ENCODE measurements around the gene DNMT3B.
"Not testable (repeated sequence)": the region's sequence is repeated elsewhere in the genome, so short reads cannot be mapped to it uniquely, and the experiment has no call there.

Gene DNMT3B

GRCh38 chr20:32792316-32792715, 30.1 kb downstream of the DNMT3B start:
- DNase-seq (ENCODE audit: low read depth): no peak

- DNase-seq (ENCODE audit: low read depth): no peak
These were observed 30.7 kb downstream of the DNMT3B start for GRCh38 chr20:32792731-32793458.

DNA sequence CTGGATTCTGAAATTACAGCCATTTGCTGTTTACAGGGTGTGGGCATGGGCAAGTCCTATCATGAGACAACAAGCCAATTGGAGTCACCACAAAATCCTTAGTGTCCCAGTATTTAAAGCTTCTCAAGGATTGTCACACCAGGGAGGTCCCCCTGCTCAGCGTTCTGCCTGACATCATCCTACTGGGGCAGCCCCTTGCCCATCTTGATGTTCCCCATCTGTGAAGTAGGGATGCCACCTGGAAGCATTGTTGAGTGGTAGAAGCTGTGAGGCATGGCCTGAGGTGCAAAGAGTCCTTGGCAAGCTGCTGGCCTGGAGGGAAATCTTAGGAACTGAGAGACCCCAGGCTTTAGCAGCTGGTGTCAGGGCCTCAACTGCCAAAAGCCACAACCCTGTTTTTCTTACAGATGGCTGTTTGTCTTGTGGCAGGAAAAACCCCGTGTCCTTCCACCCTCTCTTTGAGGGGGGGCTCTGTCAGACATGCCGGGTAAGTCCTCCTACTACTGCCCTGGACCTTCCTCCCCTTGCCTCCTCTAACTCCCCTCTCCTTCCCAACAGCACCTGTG, 34.3 kb downstream of the DNMT3B start:
- no peak for DNase-seq (ENCODE audit: low read depth)

GRCh38 chr20:32796981-32797451, 34.8 kb downstream of the DNMT3B start:
- no peak for DNase-seq (ENCODE audit: low read depth)

GRCh38 chr20:32797571-32797970, 35.4 kb downstream of the DNMT3B start:
- not testable (repeated sequence) for DNase-seq (ENCODE audit: low read depth)

DNA sequence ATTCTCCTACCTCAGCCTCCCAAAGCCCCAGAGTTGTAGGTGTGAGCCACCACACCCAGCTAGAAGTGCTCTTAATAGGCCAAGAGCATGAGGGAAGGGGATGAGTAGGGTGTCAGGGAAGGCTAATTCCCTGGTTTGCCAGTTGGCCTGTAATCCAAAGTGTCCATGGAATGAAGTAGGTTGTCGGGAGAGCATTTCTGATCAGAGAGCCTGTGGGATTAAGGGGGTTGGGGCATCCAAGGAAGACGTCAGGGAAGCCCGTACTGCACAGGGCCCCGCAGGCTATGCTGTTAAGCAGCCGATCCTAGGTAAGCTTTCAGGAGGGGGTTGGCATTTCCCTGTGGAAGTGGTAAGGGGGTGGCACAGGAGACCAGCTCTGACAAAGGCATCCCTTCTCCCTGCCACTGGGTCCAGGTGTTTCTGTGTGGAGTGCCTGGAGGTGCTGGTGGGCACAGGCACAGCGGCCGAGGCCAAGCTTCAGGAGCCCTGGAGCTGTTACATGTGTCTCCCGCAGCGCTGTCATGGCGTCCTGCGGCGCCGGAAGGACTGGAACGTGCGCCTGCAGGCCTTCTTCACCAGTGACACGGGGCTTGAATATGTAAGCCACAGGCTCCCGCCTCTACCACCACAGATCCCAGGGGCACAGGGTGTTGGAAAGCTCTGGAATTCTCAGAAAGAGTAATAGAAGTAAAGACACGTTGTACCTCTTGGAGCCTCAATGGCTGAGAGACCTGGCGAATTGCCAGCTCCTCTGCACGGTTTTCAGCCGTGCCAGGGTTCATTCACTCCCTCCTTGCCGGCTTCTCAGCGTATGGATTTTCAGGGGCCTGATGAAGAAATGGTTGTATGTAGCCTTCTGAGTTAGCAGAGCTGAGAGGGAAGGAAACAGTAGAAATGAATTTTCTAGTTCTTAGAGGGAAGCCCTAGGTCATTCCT, 36.1 kb downstream of the DNMT3B start:
- no peak for DNase-seq (ENCODE audit: low read depth)

GRCh38 chr20:32803092-32803491, 40.9 kb downstream of the DNMT3B start:
- DNase-seq (ENCODE audit: low read depth): no peak

DNA sequence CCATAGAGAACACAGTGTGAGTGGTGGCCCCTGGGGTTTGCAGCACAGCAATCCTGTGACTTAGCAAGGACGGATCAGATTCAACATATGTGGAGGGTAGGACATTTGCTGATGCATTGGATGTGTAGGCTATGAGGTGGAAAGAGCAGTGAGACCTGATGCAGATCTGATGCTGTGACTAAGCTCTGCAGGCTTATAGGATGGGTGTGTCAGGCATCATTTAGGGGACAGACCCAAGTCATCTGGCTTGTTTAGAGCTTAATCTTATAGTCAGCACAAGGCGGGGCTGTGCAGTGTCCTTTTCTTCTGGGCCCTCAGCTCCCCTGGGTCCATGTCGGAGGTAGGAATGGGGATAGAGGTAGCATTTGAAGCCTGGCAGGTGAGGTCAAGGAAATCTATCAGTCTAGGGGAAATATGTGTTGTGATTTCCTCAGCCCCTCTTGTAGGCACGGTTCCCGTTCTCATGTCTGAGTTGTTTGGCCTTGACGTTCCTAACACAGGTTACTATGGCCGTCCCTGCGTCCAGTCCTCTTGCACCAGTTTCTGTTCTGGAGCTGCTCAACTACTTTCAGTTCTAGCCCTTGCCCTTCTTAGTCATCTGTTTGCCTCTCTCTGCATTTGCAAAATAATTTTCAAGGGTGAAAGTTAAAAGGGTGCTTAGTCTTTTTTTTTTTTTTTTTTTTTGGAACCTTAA, 42.0 kb downstream of the DNMT3B start:
- DNase-seq (ENCODE audit: low read depth): no peak

GRCh38 chr20:32804817-32805216, 42.6 kb downstream of the DNMT3B start:
- DNase-seq (ENCODE audit: low read depth): peak; percentile 23

GRCh38 chr20:32805721-32806120, 43.5 kb downstream of the DNMT3B start:
- DNase-seq (ENCODE audit: low read depth): no peak

GRCh38 chr20:32806356-32806755, 44.2 kb downstream of the DNMT3B start:
- DNase-seq (ENCODE audit: low read depth): no peak

- no peak for DNase-seq (ENCODE audit: low read depth)
These were observed 45.5 kb downstream of the DNMT3B start for GRCh38 chr20:32807706-32808105.

DNA sequence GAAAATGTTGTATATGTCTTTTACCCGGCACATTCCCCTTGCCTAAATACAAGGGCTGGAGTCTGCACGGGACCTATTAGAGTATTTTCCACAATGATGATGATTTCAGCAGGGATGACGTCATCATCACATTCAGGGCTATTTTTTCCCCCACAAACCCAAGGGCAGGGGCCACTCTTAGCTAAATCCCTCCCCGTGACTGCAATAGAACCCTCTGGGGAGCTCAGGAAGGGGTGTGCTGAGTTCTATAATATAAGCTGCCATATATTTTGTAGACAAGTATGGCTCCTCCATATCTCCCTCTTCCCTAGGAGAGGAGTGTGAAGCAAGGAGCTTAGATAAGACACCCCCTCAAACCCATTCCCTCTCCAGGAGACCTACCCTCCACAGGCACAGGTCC, 46.3 kb downstream of the DNMT3B start:
- no peak for DNase-seq (ENCODE audit: low read depth)

DNA sequence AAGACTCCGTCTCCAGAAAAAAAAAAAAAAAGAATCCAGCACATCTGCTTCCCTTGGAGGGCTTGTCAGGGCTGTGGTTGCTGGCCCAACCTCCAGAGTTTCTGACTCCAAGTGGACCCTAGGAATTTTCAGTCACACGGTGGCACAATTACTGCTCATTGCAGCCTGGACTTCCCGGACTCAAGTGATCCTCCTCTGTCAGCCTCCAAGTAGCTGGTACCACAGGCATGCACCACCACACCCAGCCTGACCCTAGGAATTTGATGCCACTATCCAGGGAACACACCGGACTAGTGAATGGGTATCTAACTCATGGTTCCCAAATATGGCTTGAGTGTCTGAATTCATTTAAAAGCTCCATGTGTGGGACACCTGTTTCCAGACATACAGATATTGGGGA, 47.7 kb downstream of the DNMT3B start:
- no peak for DNase-seq (ENCODE audit: low read depth)

- DNase-seq (ENCODE audit: low read depth): no peak
These were observed 48.8 kb downstream of the DNMT3B start for GRCh38 chr20:32810941-32811340.

GRCh38 chr20:32811886-32812285, 49.7 kb downstream of the DNMT3B start:
- no peak for DNase-seq (ENCODE audit: low read depth)

GRCh38 chr20:32819992-32820697, 58.0 kb downstream of the DNMT3B start:
- peak; percentile 71 for DNase-seq (ENCODE audit: low read depth)

DNA sequence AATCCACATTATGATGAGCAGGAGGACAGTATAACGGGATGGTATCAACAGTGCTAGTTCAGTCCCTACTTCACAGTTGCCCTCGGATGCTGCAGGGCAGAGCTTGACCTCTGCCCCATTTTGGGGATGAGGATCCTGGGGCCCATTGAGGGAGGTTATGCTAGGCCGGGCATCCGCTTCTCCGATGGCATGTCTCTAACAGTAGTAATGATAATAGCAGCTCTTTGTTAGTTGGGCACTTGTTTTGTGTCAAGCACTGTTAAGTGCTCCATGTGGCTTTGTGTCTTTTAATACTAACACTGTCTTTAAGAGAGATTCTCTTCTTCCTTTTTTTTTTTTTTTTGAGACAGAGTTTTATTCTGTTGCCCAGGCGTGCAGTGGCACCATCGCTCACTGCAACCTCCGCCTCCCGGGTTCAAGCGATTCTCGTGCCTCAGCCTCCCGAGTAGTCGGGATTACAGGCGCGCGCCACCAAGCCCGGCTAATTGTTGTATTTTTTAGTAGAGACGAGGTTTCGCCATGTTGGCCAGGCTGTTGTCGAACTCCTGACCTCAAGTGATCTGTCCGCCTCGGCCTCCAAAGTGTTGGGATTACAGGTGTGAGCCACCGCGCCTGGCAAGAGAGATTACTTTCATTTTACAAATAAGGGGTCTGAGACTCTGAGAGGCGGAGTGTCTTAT, 58.7 kb downstream of the DNMT3B start:
- no peak for DNase-seq (ENCODE audit: low read depth)

DNA sequence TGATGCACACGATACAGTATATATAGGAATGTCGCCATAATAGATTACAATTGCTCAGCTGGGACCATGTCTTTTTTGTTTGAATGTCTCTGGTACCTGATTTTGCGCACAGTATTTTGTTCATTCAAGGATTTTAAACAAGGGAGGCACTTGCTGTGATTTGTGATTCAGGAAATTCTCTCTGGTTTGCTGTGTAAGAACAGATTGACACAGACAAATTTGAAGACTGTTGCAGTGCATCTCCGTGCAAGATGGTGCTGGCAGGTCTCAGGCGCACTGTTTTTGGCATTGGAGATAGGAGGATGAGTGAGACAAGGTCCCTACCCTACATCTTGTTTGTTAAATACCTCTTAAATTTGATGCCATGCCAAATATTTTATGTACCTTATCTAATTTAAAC, 60.0 kb downstream of the DNMT3B start:
- DNase-seq (ENCODE audit: low read depth): no peak

DNA sequence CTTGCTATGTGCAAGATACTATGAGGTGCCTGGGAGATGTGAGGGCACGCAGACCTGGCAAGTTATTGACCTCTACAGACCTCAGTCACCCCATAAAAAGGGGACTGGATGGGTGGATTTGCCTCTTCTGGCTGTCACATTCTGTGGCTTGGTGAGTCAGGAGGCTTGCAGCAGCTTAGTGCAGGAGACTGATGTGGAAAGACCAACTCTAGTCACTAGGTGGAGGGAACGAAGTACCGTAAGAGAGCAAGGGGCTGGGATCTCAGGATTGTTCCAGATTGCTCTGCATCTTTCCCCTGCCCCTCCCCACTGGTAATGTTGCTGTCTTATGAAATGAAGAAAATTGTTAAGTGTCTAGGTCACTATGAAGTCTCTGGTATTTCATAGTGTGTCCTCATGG, 60.9 kb downstream of the DNMT3B start:
- DNase-seq (ENCODE audit: low read depth): peak; percentile 91

All from ELR (cell line).